ENCODE data around the gene SNED1. TPM values are rescaled to one million over a fixed set of nuclear protein-coding genes. Genes with fewer than 3 reads are reported as not detected.
A peak's percentile ranks its signal among the peaks of the same experiment; 100 is the strongest.

SNED1 gene
- total RNA-seq, 1 experiment from 2014 or later, result 2.8 TPM

DNA sequence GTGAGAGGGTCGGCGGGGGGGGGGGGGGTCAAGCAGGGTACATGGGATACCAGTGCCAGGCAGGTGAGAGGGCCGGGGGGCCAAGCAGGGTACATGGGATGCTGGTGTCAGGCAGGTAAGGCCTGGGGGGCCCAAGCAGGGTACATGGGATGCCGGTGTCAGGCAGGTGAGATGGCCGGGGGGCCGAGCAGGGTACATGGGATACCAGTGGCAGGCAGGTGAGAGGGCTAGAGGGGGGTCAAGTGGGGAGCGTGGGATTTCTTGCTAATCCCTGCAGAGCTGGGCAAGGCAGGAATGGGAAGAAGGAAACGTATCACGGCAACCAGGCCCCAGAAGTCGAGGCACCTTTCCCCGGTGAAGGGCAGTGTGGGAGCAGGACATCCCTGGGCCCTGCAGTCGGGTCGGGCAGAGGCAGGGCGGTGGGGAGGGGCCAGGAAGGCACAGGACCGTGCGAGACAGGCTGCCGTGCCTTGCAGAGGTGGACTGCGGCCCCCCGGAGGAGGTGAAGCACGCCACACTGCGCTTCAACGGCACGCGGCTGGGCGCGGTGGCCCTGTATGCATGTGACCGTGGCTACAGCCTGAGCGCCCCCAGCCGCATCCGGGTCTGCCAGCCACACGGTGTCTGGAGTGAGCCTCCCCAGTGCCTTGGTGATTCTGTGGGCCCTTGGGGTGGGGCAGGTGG, 54.4 kb downstream of the SNED1 start:
- ChIA-PET CTCF (no interaction called here), POLR2A (ENCODE audit: unreplicated experiment) (no interaction called here)
- Histone ChIP-seq H3K4me1 (replicated peaks; ENCODE audit: insufficient read depth) (no peaks in the 10 kb centered on the region), H2AFZ (no peak overlapping the region), H3K27me3 (ENCODE audit: insufficient read depth, low read depth) (peaks cover 10% of the 10 kb centered on the region), H3K9me2 (ENCODE audit: insufficient read depth) (0 out of 2 replicates have a peak, but pooled peaks cover 3% of the 10 kb centered on the region), H3K9me3 (ENCODE audit: insufficient read depth, low read depth) (no peaks in the 10 kb centered on the region), H3K27ac (no peak overlapping the region), H3K36me3 (ENCODE audit: low read depth) (no peaks in the 10 kb centered on the region), H3K4me2 (no peak overlapping the region), H4K20me1 (ENCODE audit: insufficient read depth) (no peaks in the 10 kb centered on the region), H3K4me3 (no peak overlapping the region), H3F3A (ENCODE audit: insufficient read depth, low read depth) (no peaks in the 10 kb centered on the region), H3K79me2 (ENCODE audit: low read depth) (no peaks in the 10 kb centered on the region)
- BruUV-seq (replicated peaks), result no TSS peak
- TF ChIP-seq, protein P1, sequence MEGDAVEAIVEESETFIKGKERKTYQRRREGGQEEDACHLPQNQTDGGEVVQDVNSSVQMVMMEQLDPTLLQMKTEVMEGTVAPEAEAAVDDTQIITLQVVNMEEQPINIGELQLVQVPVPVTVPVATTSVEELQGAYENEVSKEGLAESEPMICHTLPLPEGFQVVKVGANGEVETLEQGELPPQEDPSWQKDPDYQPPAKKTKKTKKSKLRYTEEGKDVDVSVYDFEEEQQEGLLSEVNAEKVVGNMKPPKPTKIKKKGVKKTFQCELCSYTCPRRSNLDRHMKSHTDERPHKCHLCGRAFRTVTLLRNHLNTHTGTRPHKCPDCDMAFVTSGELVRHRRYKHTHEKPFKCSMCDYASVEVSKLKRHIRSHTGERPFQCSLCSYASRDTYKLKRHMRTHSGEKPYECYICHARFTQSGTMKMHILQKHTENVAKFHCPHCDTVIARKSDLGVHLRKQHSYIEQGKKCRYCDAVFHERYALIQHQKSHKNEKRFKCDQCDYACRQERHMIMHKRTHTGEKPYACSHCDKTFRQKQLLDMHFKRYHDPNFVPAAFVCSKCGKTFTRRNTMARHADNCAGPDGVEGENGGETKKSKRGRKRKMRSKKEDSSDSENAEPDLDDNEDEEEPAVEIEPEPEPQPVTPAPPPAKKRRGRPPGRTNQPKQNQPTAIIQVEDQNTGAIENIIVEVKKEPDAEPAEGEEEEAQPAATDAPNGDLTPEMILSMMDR (conservative IDR thresholded peaks at IDR 0.05), result no peak
- no peak for TF ChIP-seq EZH2 (IDR thresholded peaks at IDR 0.05; ENCODE audit: low read depth)
- intact Hi-C loops (cut with micrococcal nuclease; ENCODE audit: unreplicated experiment), result no loop called here
- no peak for DNase-seq

DNA sequence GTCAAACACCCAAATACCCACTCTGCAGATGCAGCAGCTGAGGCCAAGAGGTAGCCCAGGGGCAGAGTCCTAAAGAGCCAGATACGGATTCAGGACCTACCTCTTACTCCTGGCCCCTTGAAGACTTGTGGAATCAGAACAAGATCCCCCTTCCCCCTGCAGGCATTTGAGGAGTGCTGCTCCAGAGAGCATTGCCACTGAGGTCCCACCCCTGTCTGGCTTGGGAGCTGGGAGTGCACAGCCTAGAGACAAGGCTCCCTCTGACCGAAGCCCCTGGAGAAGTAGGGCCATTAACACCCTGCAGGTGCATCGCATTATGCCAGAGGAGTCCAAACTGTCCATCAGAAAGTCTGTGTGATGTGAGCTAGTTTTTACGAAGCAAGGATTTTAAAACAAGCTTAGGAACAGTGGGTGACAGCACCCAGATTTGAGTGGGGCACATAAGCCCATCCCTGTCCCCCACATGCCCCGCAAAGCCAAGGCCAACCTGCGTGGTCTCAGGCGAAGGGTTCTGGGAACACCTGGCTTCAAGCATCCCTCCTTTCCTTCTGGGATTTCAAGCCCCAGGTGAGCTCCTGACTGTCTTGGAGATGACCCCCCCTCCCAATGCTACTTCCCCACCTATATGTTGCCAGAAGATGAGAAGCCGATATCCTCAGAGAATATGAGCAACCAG, 55.3 kb downstream of the SNED1 start:
- no peaks in the 10 kb centered on the region for H3F3A ChIP-seq (ENCODE audit: insufficient read depth, low read depth)
- BruUV-seq (replicated peaks), result no TSS peak
- no peak for TF ChIP-seq EZH2 (IDR thresholded peaks at IDR 0.05; ENCODE audit: low read depth)
- TF ChIP-seq, protein P1 (conservative IDR thresholded peaks at IDR 0.05), result no peak
- ChIA-PET POLR2A (ENCODE audit: unreplicated experiment) (no interaction called here), CTCF (no interaction called here)
- no peaks in the 10 kb centered on the region for H3K9me3 ChIP-seq (ENCODE audit: insufficient read depth, low read depth)
- H3K4me1 ChIP-seq (replicated peaks; ENCODE audit: insufficient read depth), result no peaks in the 10 kb centered on the region
- H3K36me3 ChIP-seq (ENCODE audit: low read depth), result no peaks in the 10 kb centered on the region
- no peak for DNase-seq
- 0 out of 2 replicates have a peak, but pooled peaks cover 3% of the 10 kb centered on the region for H3K9me2 ChIP-seq (ENCODE audit: insufficient read depth)
- peaks cover 10% of the 10 kb centered on the region for H3K27me3 ChIP-seq (ENCODE audit: insufficient read depth, low read depth)
- no peaks in the 10 kb centered on the region for H3K79me2 ChIP-seq (ENCODE audit: low read depth)
- no peak overlapping the region for H3K4me2 ChIP-seq
- no peaks in the 10 kb centered on the region for H4K20me1 ChIP-seq (ENCODE audit: insufficient read depth)
- H2AFZ ChIP-seq, result no peak overlapping the region
- H3K27ac ChIP-seq, result no peak overlapping the region
- intact Hi-C loops (cut with micrococcal nuclease; ENCODE audit: unreplicated experiment), result no loop called here
- H3K4me3 ChIP-seq, result no peak overlapping the region

DNA sequence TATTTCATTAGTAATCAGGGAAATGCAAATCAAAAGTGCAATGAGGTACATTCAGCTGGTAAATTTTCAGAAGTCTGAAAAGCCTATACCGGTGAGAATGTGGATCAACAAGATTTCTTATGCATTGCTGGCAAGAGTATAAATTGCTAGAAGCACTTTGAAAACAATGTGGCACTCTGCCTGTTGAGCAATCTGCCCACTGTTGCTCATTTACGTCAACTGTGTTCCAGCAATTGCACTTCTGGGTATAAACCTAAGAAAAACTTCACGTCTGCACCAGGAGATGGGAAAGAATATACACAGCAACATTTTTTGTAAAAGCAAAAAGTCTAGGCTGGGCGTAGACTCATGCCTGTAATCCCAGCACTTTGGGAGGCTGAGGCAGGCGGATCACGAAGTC, 62.9 kb downstream of the SNED1 start:
- CTCF ChIA-PET, result interaction anchor here (0.7 kb wide), 1 partner anchor 147 kb away, joined by 4 read pairs; no protein-coding TSS in a partner anchor
- DNase-seq, result peak in 1 of 2 experiments; percentile 86
- Histone ChIP-seq H3K4me2 (peak overlapping the region; percentile 20; the same call in 1 of the 2 replicates), H3K9me2 (ENCODE audit: insufficient read depth) (no peaks in the 10 kb centered on the region), H2AFZ (no peak overlapping the region), H3K4me3 (no peak overlapping the region), H3F3A (ENCODE audit: insufficient read depth, low read depth) (peaks cover 11% of the 10 kb centered on the region; the same call in 1 of the 2 replicates), H3K27me3 (ENCODE audit: insufficient read depth, low read depth) (no peaks in the 10 kb centered on the region), H3K79me2 (ENCODE audit: low read depth) (no peaks in the 10 kb centered on the region), H3K4me1 (replicated peaks; ENCODE audit: insufficient read depth) (peaks cover 7% of the 10 kb centered on the region), H4K20me1 (ENCODE audit: insufficient read depth) (no peaks in the 10 kb centered on the region), H3K27ac (no peak overlapping the region), H3K9me3 (ENCODE audit: insufficient read depth, low read depth) (no peaks in the 10 kb centered on the region), H3K36me3 (ENCODE audit: low read depth) (no peaks in the 10 kb centered on the region)
- intact Hi-C loops (cut with micrococcal nuclease; ENCODE audit: unreplicated experiment), result loop anchor here (5.0 kb wide), 1 partner anchor 64 kb away; the partner anchor contains the start of gene SNED1
- no peak for TF ChIP-seq EZH2 (IDR thresholded peaks at IDR 0.05; ENCODE audit: low read depth)
- TF ChIP-seq, protein P1 (conservative IDR thresholded peaks at IDR 0.05), result no peak
- BruUV-seq (replicated peaks), result no TSS peak
- POLR2A ChIA-PET (ENCODE audit: unreplicated experiment), result interaction anchor here (0.6 kb wide), 1 partner anchor 691 kb away, joined by 3 read pairs; no protein-coding TSS in a partner anchor

Measured in PC-9 (cell line).